Neural cell (in vitro differentiated cells): ENCODE results near the gene DCANP1. TPM values are rescaled to one million over a fixed set of nuclear protein-coding genes. Genes with fewer than 3 reads are reported as not detected.

ENCODE experiments used
- H2AFZ ChIP-seq: fragments of 200-600, 300-800 bp; sonication (generic), shearing (Covaris generic); 2 replicates; pipeline ENCODE4 v1.6.0; 2014; ENCODE audit warnings: low read depth, mild to moderate bottlenecking, antibody characterized with exemption, low read length, moderate library complexity
- H3F3A ChIP-seq: fragments of 200-600 bp; shearing (Covaris generic); 2 replicates; pipeline ENCODE4 v1.6.1; 2016; ENCODE audit warnings: mild to moderate bottlenecking, moderate library complexity, mixed read lengths, antibody characterized with exemption, low read length; ENCODE audit not compliant: insufficient read depth, poor library complexity, severe bottlenecking
- H3K27ac ChIP-seq: fragments of 200-600, 300-800 bp; sonication (generic), shearing (Covaris generic); 2 replicates; pipeline ENCODE4 v1.5.1; 2014; ENCODE audit warnings: mild to moderate bottlenecking, low read length, moderate library complexity
- H3K27me3 ChIP-seq: fragments of 300-800, 200-600 bp; sonication (generic), shearing (Covaris generic); 2 replicates; pipeline ENCODE4 v1.6.0; 2014; ENCODE audit warnings: mild to moderate bottlenecking, low read depth, low read length, moderate library complexity; ENCODE audit not compliant: insufficient read depth
- H3K36me3 ChIP-seq: fragments of 300-800, 200-600 bp; sonication (generic), shearing (Covaris generic); 2 replicates; pipeline ENCODE4 v1.5.1; 2014; ENCODE audit warnings: mild to moderate bottlenecking, antibody characterized with exemption, low read length, moderate library complexity; ENCODE audit not compliant: insufficient read depth
- H3K4me2 ChIP-seq: fragments of 300-800, 200-600 bp; sonication (generic), shearing (Covaris generic); 2 replicates; pipeline ENCODE4 v1.6.0; 2014; ENCODE audit warnings: mild to moderate bottlenecking, low read length
- H3K4me3 ChIP-seq: fragments of 300-800, 200-600 bp; sonication (generic), shearing (Covaris generic); 2 replicates; pipeline ENCODE4 v1.5.1; 2014; ENCODE audit warnings: mild to moderate bottlenecking, low read length, moderate library complexity
- H3K79me2 ChIP-seq: fragments of 200-600 bp; shearing (Covaris generic); replicated peaks from 2 replicates; pipeline ENCODE4 v1.6.0; 2014; ENCODE audit warnings: mild to moderate bottlenecking, low read length, moderate library complexity; ENCODE audit not compliant: insufficient read depth
- H3K9ac ChIP-seq: fragments of 300-800, 200-600 bp; sonication (generic), shearing (Covaris generic); 2 replicates; pipeline ENCODE4 v1.6.1; 2016; ENCODE audit warnings: mild to moderate bottlenecking, low read length, mixed read lengths
- H3K9me2 ChIP-seq: fragments of 200-600 bp; shearing (Covaris generic); 2 replicates; pipeline ENCODE4 v1.6.1; 2016; ENCODE audit warnings: mild to moderate bottlenecking, low read length, mixed read lengths; ENCODE audit not compliant: insufficient read depth
- H3K9me3 ChIP-seq: fragments of 200-600, 300-800 bp; sonication (generic), shearing (Covaris generic); 2 replicates; pipeline ENCODE4 v1.6.1; 2016; ENCODE audit warnings: mild to moderate bottlenecking, mixed run types, low read length, moderate library complexity, mixed read lengths
- H4K20me1 ChIP-seq: fragments of 200-600 bp; shearing (Covaris generic); 2 replicates; pipeline ENCODE4 v1.6.1; 2016; ENCODE audit warnings: mild to moderate bottlenecking, mixed run types; ENCODE audit not compliant: insufficient read depth
- EP300 ChIP-seq: fragments of 450-650 bp; conservative IDR thresholded peaks from 2 replicates; pipeline ENCODE4 v1.6.1; 2014; ENCODE audit warnings: antibody characterized with exemption, mild to moderate bottlenecking, moderate library complexity; ENCODE audit not compliant: poor library complexity, severe bottlenecking
- EZH2 ChIP-seq: fragments of 200-600, 300-800 bp; shearing (Covaris generic), sonication (generic); IDR thresholded peaks from 2 replicates; pipeline ENCODE4 v1.6.1; 2014; ENCODE audit warnings: antibody characterized with exemption, low read length, borderline replicate concordance, mild to moderate bottlenecking; ENCODE audit not compliant: insufficient read depth, poor library complexity, severe bottlenecking
- MXI1 ChIP-seq: fragments of 450-650 bp; conservative IDR thresholded peaks from 2 replicates; pipeline ENCODE4 v1.6.1; 2014; ENCODE audit warnings: antibody characterized with exemption, mild to moderate bottlenecking; ENCODE audit not compliant: poor library complexity, severe bottlenecking
- POLR2AphosphoS5 ChIP-seq: IDR thresholded peaks from 2 replicates; pipeline ENCODE4 v1.6.1; 2012
- RAD21 ChIP-seq: fragments of 450-650 bp; conservative IDR thresholded peaks from 2 replicates; pipeline ENCODE4 v1.6.1; 2014; ENCODE audit warnings: antibody characterized with exemption, mild to moderate bottlenecking, moderate library complexity
- SMC3 ChIP-seq: fragments of 450-650 bp; conservative IDR thresholded peaks from 2 replicates; pipeline ENCODE4 v1.6.1; 2014; ENCODE audit warnings: antibody characterized with exemption, mild to moderate bottlenecking, moderate library complexity; ENCODE audit not compliant: poor library complexity
- TAF1 ChIP-seq: IDR thresholded peaks from 2 replicates; pipeline ENCODE4 v1.6.1; 2012; ENCODE audit warnings: low read depth
- polyA plus RNA-seq: library from polyadenylated mRNA; depleted of rRNA; stranded (reverse); fragments of >200 nt; gene quantifications from 2 replicates; pipeline ENCODE4 v1.2.3, GENCODE V29; 2014
- TF ChIP-seq, protein P1 (sequence below): IDR thresholded peaks from 2 replicates; pipeline ENCODE4 v1.6.1; 2012; ENCODE audit warnings: borderline replicate concordance
- TF ChIP-seq, protein P2 (sequence below): fragments of 450-650 bp; IDR thresholded peaks from 2 replicates; pipeline ENCODE4 v1.5.1; 2014; ENCODE audit warnings: antibody characterized with exemption, mild to moderate bottlenecking, moderate library complexity; ENCODE audit not compliant: poor library complexity, severe bottlenecking

Gene DCANP1
- polyA plus RNA-seq, 1 donor from 2014 or later = not detected

DNA sequence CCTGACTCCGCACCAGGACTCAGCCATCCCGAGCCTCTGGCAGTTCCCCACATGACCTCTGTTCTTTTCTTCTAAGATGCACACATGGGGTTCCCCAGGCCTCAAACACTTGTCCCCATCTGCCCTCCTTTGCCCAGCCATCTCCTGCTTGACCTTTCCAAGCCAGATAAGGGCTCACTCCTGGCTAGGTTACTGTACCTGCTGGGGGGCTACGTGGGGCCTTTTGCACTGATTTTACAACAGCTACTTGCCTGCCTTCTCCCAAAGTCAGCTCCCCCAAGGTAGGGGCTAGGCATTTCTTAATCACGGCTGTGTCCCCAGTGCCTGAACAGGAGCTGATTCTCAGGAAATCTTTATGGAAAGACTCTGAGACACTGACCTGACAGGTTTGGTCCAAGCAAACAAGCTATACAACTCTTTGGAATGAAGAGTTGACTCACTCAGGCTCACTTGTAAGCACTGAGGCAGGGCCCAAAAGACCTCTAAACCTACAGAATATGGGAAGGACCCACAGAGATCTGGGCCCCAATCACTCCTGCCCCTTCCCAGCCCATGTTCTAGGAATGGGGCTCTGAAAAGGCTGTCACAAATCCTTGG is 50.6 kb downstream of the DCANP1 start:
- Histone ChIP-seq H3K27me3 (no peaks in the 10 kb centered on the region), H2AFZ (no peak overlapping the region), H3K27ac (no peak overlapping the region), H3K4me3 (peak overlapping the region; percentile 95), H3K9me2 (no peaks in the 10 kb centered on the region), H3K36me3 (no peaks in the 10 kb centered on the region), H3K4me2 (peak overlapping the region; percentile 63), H3F3A (no peaks in the 10 kb centered on the region), H3K79me2 (peaks cover 76% of the 10 kb centered on the region), H4K20me1 (no peaks in the 10 kb centered on the region), H3K9ac (no peak overlapping the region), H3K9me3 (no peaks in the 10 kb centered on the region)
- TF ChIP-seq RAD21 (no peak), EZH2 (no peak), MXI1 (no peak), SMC3 (no peak), POLR2AphosphoS5 (no peak), EP300 (no peak), TAF1 (no peak)
- TF ChIP-seq, protein P1, sequence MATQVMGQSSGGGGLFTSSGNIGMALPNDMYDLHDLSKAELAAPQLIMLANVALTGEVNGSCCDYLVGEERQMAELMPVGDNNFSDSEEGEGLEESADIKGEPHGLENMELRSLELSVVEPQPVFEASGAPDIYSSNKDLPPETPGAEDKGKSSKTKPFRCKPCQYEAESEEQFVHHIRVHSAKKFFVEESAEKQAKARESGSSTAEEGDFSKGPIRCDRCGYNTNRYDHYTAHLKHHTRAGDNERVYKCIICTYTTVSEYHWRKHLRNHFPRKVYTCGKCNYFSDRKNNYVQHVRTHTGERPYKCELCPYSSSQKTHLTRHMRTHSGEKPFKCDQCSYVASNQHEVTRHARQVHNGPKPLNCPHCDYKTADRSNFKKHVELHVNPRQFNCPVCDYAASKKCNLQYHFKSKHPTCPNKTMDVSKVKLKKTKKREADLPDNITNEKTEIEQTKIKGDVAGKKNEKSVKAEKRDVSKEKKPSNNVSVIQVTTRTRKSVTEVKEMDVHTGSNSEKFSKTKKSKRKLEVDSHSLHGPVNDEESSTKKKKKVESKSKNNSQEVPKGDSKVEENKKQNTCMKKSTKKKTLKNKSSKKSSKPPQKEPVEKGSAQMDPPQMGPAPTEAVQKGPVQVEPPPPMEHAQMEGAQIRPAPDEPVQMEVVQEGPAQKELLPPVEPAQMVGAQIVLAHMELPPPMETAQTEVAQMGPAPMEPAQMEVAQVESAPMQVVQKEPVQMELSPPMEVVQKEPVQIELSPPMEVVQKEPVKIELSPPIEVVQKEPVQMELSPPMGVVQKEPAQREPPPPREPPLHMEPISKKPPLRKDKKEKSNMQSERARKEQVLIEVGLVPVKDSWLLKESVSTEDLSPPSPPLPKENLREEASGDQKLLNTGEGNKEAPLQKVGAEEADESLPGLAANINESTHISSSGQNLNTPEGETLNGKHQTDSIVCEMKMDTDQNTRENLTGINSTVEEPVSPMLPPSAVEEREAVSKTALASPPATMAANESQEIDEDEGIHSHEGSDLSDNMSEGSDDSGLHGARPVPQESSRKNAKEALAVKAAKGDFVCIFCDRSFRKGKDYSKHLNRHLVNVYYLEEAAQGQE = no peak
- TF ChIP-seq, protein P2, sequence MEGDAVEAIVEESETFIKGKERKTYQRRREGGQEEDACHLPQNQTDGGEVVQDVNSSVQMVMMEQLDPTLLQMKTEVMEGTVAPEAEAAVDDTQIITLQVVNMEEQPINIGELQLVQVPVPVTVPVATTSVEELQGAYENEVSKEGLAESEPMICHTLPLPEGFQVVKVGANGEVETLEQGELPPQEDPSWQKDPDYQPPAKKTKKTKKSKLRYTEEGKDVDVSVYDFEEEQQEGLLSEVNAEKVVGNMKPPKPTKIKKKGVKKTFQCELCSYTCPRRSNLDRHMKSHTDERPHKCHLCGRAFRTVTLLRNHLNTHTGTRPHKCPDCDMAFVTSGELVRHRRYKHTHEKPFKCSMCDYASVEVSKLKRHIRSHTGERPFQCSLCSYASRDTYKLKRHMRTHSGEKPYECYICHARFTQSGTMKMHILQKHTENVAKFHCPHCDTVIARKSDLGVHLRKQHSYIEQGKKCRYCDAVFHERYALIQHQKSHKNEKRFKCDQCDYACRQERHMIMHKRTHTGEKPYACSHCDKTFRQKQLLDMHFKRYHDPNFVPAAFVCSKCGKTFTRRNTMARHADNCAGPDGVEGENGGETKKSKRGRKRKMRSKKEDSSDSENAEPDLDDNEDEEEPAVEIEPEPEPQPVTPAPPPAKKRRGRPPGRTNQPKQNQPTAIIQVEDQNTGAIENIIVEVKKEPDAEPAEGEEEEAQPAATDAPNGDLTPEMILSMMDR = no peak

DNA sequence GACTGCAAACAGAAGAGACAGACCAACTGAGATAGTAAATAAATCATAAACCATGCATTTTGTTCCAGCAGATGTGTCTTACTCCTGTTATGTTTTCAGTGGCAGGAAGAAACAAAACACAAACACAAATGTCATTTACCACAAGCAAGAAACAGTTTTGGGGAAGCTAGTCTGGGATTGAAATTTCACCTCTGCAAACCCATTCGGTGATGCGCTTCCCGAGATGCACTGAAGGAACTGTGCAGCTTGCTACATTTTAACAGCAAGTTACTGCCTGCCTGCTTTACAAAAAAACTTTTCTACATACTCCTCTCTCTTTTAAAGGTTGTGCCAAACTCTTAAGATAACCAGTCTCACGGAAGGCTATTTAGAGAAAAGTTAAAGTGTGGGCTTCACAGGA is 51.3 kb downstream of the DCANP1 start:
- no peaks in the 10 kb centered on the region for H3K27me3 ChIP-seq
- no peak overlapping the region for H3K4me2 ChIP-seq
- H3F3A ChIP-seq = no peaks in the 10 kb centered on the region
- H2AFZ ChIP-seq = no peak overlapping the region
- no peak for TF ChIP-seq MXI1
- TF ChIP-seq EZH2 = no peak
- no peak for TF ChIP-seq EP300
- no peak for TF ChIP-seq SMC3
- no peak for TF ChIP-seq TAF1
- TF ChIP-seq, protein P2 = no peak
- TF ChIP-seq POLR2AphosphoS5 = no peak
- TF ChIP-seq, protein P1 = no peak
- no peak for TF ChIP-seq RAD21
- H3K9me2 ChIP-seq = no peaks in the 10 kb centered on the region
- H3K79me2 ChIP-seq = peaks cover 83% of the 10 kb centered on the region
- no peaks in the 10 kb centered on the region for H3K9me3 ChIP-seq
- no peak overlapping the region for H3K4me3 ChIP-seq
- no peak overlapping the region for H3K9ac ChIP-seq
- H3K27ac ChIP-seq = no peak overlapping the region
- H3K36me3 ChIP-seq = no peaks in the 10 kb centered on the region
- H4K20me1 ChIP-seq = no peaks in the 10 kb centered on the region
